Naive thymus-derived CD8-positive, alpha-beta T cell (primary cell): ENCODE results near the gene WWC2. TPM values are rescaled to one million over a fixed set of nuclear protein-coding genes. Genes with fewer than 3 reads are reported as not detected.

ENCODE experiments used
- ATAC-seq, 2 donors: fragments of 150-1000 bp; cut with Tn5 transposase in 1 of 2; sonication (Bioruptor Pico), chemical (Tn5 transposase) in 1 of 2; 1 replicate in 1 of 2; 2 replicates in 1 of 2; pipeline ENCODE4 v1.10.0; 2021; ENCODE audit warnings: mild to moderate bottlenecking in 2 of 2, moderate library complexity in 2 of 2
- POLR2A ChIA-PET: fragments of 350-600 bp; sonication (Branson Sonifier 250); formaldehyde crosslinking; loops from one replicate; lab custom pipeline; 2021; ENCODE audit warnings: antibody characterized with exemption; lab: Charles Lee
- DNase-seq, 10 donors: peaks; one replicate each; pipeline versions ENCODE4 v3.0.0 to v3.0.0-alpha.2; 2020 to 2022
- H3K27ac Mint-ChIP-seq, 10 donors: one replicate each; pipeline ENCODE4 v1.8.0; 2020 to 2022; ENCODE audit warnings: mild to moderate bottlenecking in 10 of 10, mixed read lengths in 10 of 10, moderate library complexity in 4 of 10, inconsistent platforms in 1 of 10
- H3K27me3 Mint-ChIP-seq, 5 donors: one replicate each; pipeline ENCODE4 v1.8.0; 2021 to 2022; ENCODE audit warnings: mixed read lengths in 5 of 5
- H3K36me3 Mint-ChIP-seq, 3 donors: one replicate each; pipeline ENCODE4 v1.8.0; 2020 to 2022; ENCODE audit warnings: mixed read lengths in 3 of 3, mild to moderate bottlenecking in 2 of 3, inconsistent platforms in 1 of 3
- H3K4me1 Mint-ChIP-seq, 4 donors: one replicate each; pipeline ENCODE4 v1.8.0; 2021 to 2022; ENCODE audit warnings: mixed read lengths in 4 of 4
- H3K4me3 Mint-ChIP-seq, 10 donors: one replicate each; pipeline ENCODE4 v1.8.0; 2020 to 2022; ENCODE audit warnings: mild to moderate bottlenecking in 10 of 10, mixed read lengths in 10 of 10, moderate library complexity in 6 of 10, inconsistent platforms in 1 of 10
- H3K9me3 Mint-ChIP-seq, 9 donors: one replicate each; pipeline ENCODE4 v1.8.0; 2020 to 2022; ENCODE audit warnings: mixed read lengths in 9 of 9, mild to moderate bottlenecking in 3 of 9, inconsistent platforms in 1 of 9, moderate library complexity in 1 of 9
- polyA plus RNA-seq, 3 donors: library from polyadenylated mRNA; unstranded; fragments of 300-500 nt; fragmentation: Illumina TruSeq; gene quantifications; one replicate each; pipeline ENCODE4 v1.2.3, GENCODE V29; 2021
- total RNA-seq, 8 experiments: library from RNA in 2 of 8; stranded (reverse) in 2 of 8; gene quantifications; one replicate each; pipeline ENCODE4 v1.2.3 and lab custom pipeline; 2021 to 2026

The WWC2 gene
- total and polyA plus RNA-seq, 5 experiments from 2014 or later = 0.59 to 8.0 (median 1.0) TPM

GRCh38 chr4:183366206-183366835 is 267.3 kb downstream of the WWC2 start:
- no peak for ATAC-seq

DNA sequence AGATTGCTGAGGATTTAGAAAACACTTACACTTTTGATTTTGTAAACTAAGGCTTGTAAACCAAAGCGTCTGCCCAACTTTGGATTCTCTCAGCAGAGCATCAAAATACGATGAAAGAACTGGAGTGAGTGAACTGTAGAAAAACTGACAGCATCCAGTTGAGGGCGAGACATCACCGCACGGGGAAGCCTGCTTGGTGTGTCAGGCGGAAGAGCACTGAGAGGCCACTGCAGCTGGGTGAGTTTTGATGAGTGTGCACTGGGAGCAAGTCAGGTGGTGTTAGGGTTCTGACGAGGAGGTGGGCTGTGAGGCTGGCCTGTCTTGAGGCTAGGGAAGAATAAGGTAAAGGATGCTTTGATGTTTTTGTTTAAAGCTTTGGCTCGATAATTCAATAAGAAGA is 270.0 kb downstream of the WWC2 start:
- Mint-ChIP-seq H3K27me3 (peaks cover 0 to 4% (median 0%) of the 10 kb centered on the region in 5 donors), H3K9me3 (peaks cover 0 to 20% (median 5%) of the 10 kb centered on the region in 9 donors), H3K4me1 (no peaks in the 10 kb centered on the region), H3K36me3 (peaks cover 0 to 13% (median 4%) of the 10 kb centered on the region in 3 donors), H3K27ac (no peak overlapping the region), H3K4me3 (no peak overlapping the region)
- POLR2A ChIA-PET = no interaction called here
- DNase-seq (no peak), ATAC-seq (no peak)

More at GRCh38 chr4:183366206-183366835, 267.3 kb downstream of the WWC2 start:
- H3K27ac Mint-ChIP-seq = no peak overlapping the region
- no peaks in the 10 kb centered on the region for H3K36me3 Mint-ChIP-seq
- POLR2A ChIA-PET = no interaction called here
- peaks cover 0 to 4% (median 0%) of the 10 kb centered on the region in 5 donors for H3K27me3 Mint-ChIP-seq
- DNase-seq = no peak
- H3K9me3 Mint-ChIP-seq = no peaks in the 10 kb centered on the region
- no peak overlapping the region for H3K4me3 Mint-ChIP-seq
- no peaks in the 10 kb centered on the region for H3K4me1 Mint-ChIP-seq

Other genes with a start within 250 kb of the WWC2 start
- 10 to 100 TPM; 78.8 to 80.1 TPM for gene DCTD, start 181.9 kb upstream of the WWC2 start, total RNA-seq
- gene DCTD, start 181.9 kb upstream of the WWC2 start, polyA plus RNA-seq = 10 to 100 TPM; 87.3 to 95.9 (median 93.4) TPM
- not detected for gene CLDN22, start 221.0 kb downstream of the WWC2 start, total RNA-seq
- under 1 TPM in 1 of 3 donors, not detected in 2; 0.29 TPM for gene CLDN22, start 221.0 kb downstream of the WWC2 start, polyA plus RNA-seq
- not detected for gene CLDN24, start 223.2 kb downstream of the WWC2 start, total RNA-seq
- 1 to 10 TPM in 1 of 3 donors, not detected in 2; 1.6 TPM for gene CLDN24, start 223.2 kb downstream of the WWC2 start, polyA plus RNA-seq